Esophagus squamous epithelium (tissue), 5 donors: ENCODE data around the gene TRIM24. TPM values are rescaled to one million over a fixed set of nuclear protein-coding genes. Genes with fewer than 3 reads are reported as not detected.

ENCODE experiments used
- DNase-seq: peaks from one replicate; lab custom pipeline; 2025; lab: John Stamatoyannopoulos, UW
- H3K27ac ChIP-seq, 4 donors: fragments of 200-600 bp; sonication (generic); one replicate each; pipeline ENCODE4 v1.5.1; 2016 to 2019; ENCODE audit warnings: mild to moderate bottlenecking in 1 of 4
- H3K27me3 ChIP-seq, 4 donors: fragments of 200-600 bp; sonication (generic); 1 replicate in 3 of 4; 2 replicates in 1 of 4; pipeline versions ENCODE4 v1.5.1 to v1.6.0; 2017 to 2021; ENCODE audit warnings: antibody characterized with exemption in 1 of 4
- H3K36me3 ChIP-seq, 3 donors: fragments of 200-600 bp; sonication (generic); one replicate each; pipeline ENCODE4 v1.5.1; 2016 to 2019
- H3K4me1 ChIP-seq, 3 donors: fragments of 200-600 bp; sonication (generic); one replicate each; pipeline ENCODE4 v1.5.1; 2017 to 2019
- H3K4me3 ChIP-seq, 4 donors: fragments of 200-600 bp; sonication (generic); 1 replicate in 3 of 4; 2 replicates in 1 of 4; pipeline ENCODE4 v1.5.1; 2016 to 2019; ENCODE audit warnings: mild to moderate bottlenecking in 2 of 4, moderate library complexity in 1 of 4
- H3K9me3 ChIP-seq, 3 donors: fragments of 200-600 bp; sonication (generic); one replicate each; pipeline ENCODE4 v1.5.1; 2016 to 2019
- CTCF ChIP-seq, 6 experiments: fragments of 450-650 bp in 4 of 6; fragments of 200-600 bp in 2 of 6; sonication (generic) in 2 of 6; IDR thresholded peaks; one replicate each; pipeline ENCODE4 v1.5.1; 2016 to 2019; ENCODE audit warnings: antibody characterized with exemption in 6 of 6, mild to moderate bottlenecking in 4 of 6, moderate library complexity in 4 of 6
- POLR2A ChIP-seq, 4 donors: fragments of 450-650 bp; IDR thresholded peaks; one replicate each; pipeline ENCODE4 v1.6.1; 2017; ENCODE audit warnings: antibody characterized with exemption in 4 of 4, mild to moderate bottlenecking in 4 of 4, moderate library complexity in 3 of 4
- WGBS, 2 donors: methylation state at CpG; one replicate each; pipeline ENCODE4 v1.1.5; 2018; 5-methylcytosine and 5-hydroxymethylcytosine counted together
- intact Hi-C: fragments of 100-400 bp; cut with DNase I; formaldehyde crosslinking; loops from one replicate; pipeline ENCODE4 v1.15.0; 2022
- total RNA-seq, 4 donors: library from RNA; depleted of rRNA; stranded (reverse); fragments of >200 nt; gene quantifications; one replicate each; pipeline ENCODE4 v1.1.0, GENCODE V29; 2016
- donor health status: DM: yes; HTN: yes; CAD: no.

The TRIM24 gene
- total RNA-seq, 4 donors from 2014 or later, result 8.3 to 17.5 (median 15.0) TPM

DNA sequence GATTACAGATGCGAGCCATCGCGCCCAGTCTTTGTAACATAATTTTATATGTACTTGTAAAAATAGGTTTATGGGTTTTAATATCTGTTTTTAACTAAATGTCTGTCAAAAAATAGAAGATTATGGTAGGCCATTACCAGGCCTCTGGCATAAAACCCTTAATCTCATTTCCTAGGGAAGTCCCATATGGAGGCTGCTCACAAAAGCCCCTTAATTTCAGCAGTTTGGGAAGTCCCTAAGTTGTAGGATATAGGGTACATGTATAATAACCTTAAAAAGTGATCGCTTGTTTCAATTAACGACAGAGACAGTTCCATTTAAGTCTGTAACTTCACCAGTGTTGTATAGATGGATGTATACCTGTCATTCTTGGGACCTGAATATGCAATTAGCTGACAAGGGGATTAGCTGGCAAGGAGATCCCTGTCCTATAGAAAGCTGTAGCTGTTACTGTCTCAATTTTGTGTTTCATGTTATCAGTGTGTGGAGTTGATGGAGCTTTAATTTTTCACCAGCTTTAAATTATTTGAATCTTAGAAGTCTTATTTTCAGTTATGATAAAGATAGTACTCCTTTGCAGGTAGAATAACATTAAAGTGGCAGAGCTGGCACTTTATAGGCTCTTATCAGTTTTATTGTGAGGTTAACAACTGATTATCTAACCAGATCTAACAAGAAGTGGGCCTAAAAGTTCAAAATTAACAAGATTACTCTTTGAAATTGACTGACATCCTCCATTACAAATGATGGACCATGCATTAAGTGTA lies 10.5 kb downstream of the TRIM24 start:
- Histone ChIP-seq H3K9me3 (no peaks in the 10 kb centered on the region), H3K27ac (no peak overlapping the region), H3K4me3 (no peak overlapping the region), H3K27me3 (no peaks in the 10 kb centered on the region), H3K4me1 (peaks cover 0 to 7% (median 0%) of the 10 kb centered on the region in 3 donors), H3K36me3 (no peaks in the 10 kb centered on the region)
- WGBS, 2 donors, result 95 to 97% methylated on average over 5 of the region's 5 CpGs
- DNase-seq, result no peak
- intact Hi-C loops, result no loop called here
- no peak for TF ChIP-seq CTCF (IDR thresholded peaks at IDR 0.05)
- TF ChIP-seq POLR2A (IDR thresholded peaks at IDR 0.05), result no peak

DNA sequence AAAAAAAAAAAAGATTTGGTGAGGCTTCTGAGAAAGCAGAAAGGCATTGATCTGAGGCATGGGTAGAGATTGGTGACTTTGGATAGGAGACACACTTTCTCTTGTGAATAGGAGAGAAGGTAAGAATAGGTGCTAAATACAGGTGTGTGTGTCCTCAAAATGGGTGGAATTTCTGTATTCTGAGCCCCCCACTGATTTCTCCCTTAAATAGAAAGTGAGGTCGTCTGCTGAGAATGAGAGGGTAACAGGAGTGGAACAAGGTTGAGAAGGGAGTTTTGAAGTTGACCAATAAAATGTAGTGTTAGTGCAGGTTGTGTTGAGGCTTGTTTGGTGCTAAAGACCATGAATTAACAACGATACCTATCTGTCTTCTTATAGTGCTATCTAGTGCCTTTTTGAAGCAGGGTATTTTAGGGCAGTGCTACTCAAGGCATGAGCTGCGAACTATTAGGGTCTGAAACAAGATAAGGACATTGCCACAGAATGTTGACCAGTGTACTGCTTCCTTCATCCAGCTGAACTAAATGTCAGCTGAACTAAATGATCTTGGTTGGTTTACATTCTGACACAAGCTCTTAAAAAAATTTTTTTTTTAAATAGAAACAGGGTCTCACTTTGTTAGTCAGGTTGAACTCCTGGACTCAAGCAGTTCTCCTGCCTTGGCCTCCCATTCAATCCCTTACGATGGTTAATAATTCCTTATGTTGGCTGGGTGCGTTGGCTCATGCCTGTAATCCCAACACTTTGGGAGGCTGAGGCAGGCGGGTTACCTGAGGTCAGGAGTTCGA lies 12.4 kb downstream of the TRIM24 start:
- Histone ChIP-seq H3K4me3 (no peak overlapping the region), H3K27me3 (no peaks in the 10 kb centered on the region), H3K27ac (no peak overlapping the region), H3K36me3 (no peaks in the 10 kb centered on the region), H3K9me3 (no peaks in the 10 kb centered on the region), H3K4me1 (peaks cover 0 to 7% (median 0%) of the 10 kb centered on the region in 3 donors)
- no peak for TF ChIP-seq POLR2A (IDR thresholded peaks at IDR 0.05)
- no peak for TF ChIP-seq CTCF (IDR thresholded peaks at IDR 0.05)
- intact Hi-C loops, result no loop called here
- WGBS, 2 donors, result 90 to 95% methylated on average over 7 of the region's 7 CpGs
- DNase-seq, result no peak

DNA sequence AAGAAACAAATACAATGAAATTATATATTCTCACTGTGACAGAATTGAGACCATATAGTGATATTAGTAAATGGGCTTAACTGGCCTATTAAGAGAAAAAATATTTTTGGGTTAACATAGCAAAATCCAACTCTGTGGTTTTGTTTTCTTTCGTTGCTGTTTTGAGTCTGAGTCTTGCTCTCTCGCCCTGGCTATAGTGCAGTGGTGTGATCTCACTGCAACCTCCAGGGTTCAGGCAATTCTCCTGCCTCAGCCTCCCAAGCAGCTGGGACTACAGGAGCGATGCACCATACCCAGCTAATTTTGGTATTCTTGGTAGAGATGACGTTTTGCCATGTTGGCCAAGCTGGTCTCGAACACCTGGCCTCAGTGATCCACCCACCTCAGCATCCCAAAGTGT lies 15.3 kb downstream of the TRIM24 start:
- Histone ChIP-seq H3K27me3 (no peaks in the 10 kb centered on the region), H3K27ac (no peak overlapping the region), H3K36me3 (no peaks in the 10 kb centered on the region), H3K9me3 (no peaks in the 10 kb centered on the region), H3K4me1 (peaks cover 0 to 7% (median 0%) of the 10 kb centered on the region in 3 donors), H3K4me3 (no peak overlapping the region)
- intact Hi-C loops, result no loop called here
- no peak for DNase-seq
- no peak for TF ChIP-seq CTCF (IDR thresholded peaks at IDR 0.05)
- TF ChIP-seq POLR2A (IDR thresholded peaks at IDR 0.05), result no peak
- WGBS, 2 donors, result 86 to 98% methylated on average over 5 of the region's 5 CpGs

DNA sequence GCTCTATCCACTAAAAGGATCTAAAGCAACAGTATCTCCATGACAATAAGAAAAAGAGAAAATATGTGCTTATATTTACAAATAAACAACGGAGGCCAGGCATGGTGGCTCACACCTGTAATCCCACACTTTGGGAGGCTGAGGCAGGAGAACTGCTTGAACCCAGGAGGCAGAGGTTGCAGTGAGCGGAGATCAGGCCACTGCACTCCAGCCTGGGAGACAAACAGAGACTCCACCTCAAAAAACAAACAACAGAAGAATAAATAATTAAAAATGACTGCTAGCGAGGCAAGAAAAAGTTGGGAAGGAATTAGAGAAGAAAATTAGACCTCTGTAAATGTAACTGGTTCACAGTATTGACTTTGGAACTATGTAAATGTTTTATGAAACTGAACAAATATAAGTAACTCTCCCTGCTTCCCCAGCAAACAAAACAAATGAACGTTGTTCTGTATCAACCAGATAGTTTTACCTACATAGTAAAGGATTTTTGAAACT lies 17.1 kb downstream of the TRIM24 start:
- WGBS, 2 donors, result 62 to 67% methylated on average over 4 of the region's 4 CpGs

More for the DNA sequence above, 17.1 kb downstream of the TRIM24 start:
- no peak for TF ChIP-seq CTCF (IDR thresholded peaks at IDR 0.05)
- TF ChIP-seq POLR2A (IDR thresholded peaks at IDR 0.05), result no peak
- Histone ChIP-seq H3K27me3 (no peaks in the 10 kb centered on the region), H3K4me1 (peaks cover 0 to 7% (median 0%) of the 10 kb centered on the region in 3 donors), H3K4me3 (no peak overlapping the region), H3K36me3 (no peaks in the 10 kb centered on the region), H3K9me3 (no peaks in the 10 kb centered on the region), H3K27ac (no peak overlapping the region)
- intact Hi-C loops, result no loop called here
- DNase-seq, result no peak
